Measurements from ENCODE around the gene HDAC4.
A peak's percentile ranks its signal among the peaks of the same experiment; 100 is the strongest.

The HDAC4 gene

DNA sequence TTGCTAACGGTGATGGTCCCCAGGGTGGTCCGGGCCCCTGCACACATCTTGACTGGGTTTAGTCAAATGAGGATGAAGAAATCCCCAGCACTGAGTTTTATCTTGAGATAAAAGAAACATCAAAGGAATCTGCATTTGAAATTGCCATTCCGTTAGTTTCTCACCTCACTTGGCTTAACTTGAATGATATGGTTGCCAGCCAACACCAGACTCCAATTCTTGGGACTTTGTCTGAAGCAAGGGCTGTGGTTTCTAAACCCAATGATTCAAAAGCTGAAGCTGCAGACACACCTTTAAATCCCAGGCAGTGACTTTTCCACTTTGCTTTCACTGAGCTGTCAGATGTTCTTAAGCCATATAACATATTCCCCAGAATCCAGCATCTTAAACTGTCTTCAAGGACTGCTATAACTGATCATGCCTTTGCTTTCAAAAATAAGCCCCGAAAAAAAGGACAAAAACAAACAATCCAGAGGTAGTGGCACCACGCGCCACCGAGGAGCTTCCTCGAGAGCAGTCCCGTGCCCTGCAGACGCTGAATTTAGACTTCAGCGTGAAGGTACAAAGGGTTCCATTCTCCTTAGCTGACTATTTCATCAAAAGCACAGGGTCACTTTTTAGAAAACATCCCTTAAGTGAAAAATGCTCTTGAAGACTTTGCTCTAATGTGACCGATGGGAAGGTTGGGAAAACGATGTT lies 189.3 kb downstream of the HDAC4 start:
- DNase-seq: no peak

DNA sequence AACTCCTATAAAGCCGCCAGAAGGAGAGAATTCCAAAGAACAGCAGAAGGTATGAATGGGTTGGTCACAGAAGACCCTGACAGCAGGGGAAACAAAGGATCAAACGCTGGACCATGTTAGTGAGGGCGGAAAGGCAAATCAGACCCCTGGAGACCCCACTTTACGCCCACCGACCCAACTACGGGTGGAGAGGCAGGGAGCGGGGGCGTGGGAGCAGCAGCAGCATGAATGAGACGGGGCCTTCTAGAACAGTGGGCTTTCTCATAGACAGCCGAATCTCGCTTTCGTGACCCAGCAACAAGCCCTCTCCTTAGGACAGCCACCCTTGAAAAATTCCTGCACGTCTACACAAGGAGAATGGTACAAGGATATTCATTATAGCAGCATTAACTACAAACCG lies 191.0 kb downstream of the HDAC4 start:
- no peak for DNase-seq

DNA sequence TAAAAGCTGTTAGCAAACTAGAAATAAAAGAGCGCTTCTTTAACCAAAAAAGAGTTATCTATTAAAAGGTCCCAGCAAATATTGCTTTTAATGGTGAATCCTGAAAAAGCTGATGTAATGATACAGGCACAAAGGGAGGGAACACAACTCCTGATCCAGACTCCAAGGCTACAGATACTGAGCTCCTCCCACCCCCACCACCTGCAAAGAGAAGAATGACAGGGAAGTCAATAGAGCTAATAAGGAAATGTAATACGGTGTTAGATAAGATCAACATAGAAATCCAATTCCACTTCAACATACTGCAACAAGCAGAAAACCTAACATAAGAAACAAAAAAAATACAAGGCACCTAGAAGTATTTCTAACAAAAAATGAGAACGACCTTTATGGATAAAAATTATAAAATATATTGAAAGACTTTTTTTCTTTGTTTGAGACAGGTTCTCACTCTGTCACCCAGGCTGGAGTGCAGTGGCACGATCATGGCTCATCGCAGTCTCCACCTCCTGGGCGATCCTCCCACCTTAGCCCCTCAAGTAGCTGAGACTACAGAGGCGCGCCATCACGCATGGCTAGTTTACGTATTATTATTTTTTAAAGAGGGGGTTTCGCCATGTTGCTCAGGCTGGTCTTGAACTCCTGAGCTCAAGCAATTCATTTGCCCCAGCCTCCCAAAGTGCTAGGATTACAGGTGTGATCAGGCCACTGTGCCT lies 192.2 kb downstream of the HDAC4 start:
- DNase-seq: no peak

DNA sequence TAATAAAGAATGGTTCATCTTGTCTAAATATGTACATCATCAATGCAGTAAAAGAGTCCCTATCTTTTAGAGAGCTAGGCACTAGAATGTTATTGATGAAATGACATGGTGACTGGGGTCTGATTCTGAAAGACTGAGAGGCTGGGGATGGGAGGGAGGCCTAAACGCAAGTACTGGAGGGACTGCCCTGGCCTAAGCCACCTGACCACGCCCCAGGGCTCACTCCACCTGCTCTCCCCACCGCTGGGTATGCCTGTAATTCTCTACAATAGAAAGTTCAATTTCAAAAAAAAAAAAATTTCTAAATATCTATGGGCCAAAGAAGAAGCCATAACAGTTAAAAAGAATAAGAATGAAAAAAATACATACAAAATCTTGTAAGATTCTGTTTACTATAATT lies 194.0 kb downstream of the HDAC4 start:
- DNase-seq: no peak

DNA sequence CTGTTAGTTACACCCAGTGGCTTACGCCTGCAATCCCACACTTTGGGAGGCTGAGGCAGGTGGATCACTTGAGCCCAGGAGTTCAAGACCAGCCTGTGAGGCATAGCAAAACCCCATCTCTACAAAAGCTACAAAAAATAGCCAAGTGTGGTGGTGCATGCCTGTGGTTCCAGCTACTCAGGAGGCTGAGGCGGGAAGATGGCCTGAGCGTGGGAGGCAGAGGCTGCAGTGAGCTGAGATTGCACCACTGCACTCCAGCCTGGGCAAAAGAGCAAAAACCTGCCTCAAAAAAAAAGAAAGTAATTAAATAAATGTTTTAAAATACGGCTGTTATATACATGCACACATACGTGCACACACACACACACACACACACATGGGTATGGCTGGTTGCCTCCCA lies 194.8 kb downstream of the HDAC4 start:
- DNase-seq: no peak

DNA sequence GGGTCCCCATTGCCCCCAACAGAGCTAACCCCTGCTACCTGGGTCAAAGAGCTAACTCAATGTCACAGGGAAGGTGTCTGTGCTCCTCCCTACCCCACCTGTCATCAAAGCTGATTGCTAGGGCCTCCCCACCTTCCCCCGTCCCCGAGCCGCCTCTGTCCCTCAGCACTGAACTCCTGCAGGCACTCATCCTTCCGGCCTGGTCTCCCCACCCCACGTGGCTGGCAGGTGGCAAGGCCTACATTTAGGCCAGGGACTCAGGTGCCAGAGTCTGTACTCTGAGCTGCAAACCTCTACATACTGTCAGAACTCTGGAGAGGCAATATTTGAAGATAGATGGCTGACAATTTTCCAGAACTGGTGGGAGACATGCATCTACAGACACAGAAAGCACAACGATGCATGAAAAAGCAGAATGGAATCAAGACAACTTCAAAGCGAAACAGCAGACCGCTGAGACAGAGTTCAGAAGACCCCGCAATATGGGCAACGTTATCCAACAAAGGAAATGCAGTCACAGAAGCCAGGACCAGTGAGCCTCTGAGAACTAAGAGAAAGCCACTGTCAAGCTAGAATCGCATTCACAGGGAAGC lies 195.8 kb downstream of the HDAC4 start:
- DNase-seq: no peak

DNA sequence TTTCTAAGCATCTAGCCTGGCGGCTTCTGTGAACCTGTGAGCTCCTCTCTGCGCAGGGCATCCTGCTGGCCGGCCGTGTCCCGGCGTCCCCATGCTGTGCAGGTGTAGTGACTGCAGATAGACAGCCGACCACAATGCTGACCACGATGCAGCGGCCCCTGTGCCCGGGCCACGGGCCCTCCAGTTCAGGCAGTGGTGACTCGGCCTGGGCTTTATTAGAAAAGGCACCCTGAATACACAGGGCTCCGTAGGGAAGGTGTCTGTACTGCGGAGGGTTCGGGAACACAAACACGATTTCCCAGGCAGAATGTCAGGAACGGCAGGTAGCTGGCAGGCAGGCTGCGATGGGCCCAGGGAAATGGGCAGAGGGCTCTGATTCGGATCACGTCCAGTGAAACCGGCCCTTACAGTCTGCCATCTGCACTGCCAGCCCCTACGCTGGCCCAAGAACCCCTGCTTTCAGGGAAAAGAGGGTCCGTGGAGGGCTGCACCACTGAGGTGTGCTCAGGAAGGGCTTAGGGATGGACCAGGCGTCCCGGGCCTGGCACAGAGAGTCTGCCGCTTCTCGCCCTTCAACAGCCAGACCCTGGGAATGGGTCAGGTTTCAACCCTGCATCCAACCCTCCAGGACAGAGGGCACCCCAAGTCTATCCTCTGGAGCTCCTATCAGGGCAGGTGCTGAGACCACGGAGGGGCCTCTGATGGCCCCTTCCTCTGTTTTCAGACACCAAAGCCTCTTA lies 196.5 kb downstream of the HDAC4 start:
- DNase-seq: no peak

DNA sequence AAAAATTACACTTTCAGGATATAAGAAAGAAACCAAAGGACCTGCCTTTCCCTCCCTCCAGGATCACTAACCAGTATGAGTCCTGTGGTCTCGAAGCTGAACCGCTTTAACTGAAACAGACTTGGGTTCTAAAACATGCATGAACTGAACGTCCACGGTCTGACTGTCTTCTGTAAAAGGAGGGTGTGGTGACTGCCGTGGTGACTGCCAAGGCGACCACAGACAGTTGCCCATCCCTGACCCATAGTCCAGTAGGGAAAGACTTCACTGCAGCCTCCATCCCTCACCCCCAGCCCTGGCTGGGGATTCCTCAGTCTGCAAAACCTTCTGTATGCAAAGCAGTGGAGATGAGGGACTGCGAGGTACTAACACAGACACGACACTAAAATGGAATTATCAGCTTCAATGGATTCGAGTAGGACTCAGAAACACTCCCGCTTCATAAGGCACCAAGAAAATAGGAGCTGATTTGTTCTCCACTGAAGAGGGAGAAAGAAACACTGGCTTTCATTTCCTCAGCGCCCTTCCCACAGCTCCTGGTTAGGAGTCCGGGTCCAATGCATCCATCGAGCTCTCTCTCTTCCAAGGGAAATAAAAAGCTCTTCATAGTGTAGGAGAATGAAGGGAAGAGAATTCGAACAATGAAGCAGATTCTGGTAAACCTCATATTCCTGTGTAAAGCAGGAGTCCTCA lies 197.2 kb downstream of the HDAC4 start:
- DNase-seq: no peak

DNA sequence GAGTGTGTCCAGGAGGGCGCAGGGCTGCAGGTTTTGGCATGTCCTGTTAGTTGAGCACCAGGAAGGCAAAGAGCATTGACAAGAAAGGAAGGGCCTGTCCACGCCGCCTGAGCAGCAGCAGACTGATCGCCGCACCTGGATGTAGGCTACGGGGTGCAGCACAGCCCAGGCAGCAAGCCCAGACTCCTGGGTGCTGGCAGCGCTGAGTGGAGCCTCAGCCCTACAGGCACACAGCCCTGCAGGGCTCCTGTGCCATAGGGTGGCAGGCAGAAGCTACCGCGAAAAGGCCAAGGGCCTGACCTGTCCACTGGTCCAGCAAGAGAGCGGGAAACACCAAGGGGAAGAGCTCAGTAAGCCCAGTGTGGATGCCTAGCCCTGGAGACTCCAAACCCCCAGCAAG lies 198.0 kb downstream of the HDAC4 start:
- DNase-seq: no peak

DNA sequence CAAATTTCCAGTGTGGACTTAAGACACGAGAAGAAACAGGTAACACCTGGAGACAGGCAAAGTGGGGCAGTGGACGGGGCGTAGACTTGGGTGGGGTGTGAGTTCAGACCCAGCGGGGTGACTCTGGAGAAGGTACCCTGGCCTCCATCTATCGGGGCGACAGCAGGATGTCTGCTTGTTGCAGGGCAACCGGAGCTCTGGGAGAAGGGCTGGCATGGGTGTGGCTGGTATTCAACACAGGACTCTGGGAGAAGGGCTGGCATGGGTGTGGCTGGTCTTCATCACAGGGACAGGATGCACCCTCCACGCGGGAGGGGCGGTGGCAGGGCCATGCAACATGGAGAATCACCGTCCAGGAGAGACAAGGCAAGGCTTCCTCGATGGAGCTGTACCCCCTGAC lies 198.5 kb downstream of the HDAC4 start:
- DNase-seq: no peak

DNA sequence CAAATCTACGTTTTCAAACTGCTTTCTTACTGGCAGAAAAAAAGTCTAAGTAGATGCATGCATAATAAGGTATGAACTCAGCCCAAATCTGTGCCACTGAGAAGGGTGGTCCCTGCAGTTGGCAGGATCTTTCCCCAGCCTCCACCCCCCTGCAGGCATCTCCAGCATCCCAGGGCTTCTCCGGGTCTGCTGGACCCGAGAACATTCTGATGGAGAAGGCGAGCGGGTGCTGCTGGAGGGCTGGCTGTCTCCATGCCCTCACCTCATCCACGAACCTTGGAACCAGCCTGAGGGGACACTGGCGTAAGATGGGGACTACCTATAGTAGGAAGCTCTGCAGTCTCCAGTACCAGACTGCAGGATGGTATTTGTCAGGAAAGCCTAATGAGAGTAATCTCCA lies 198.9 kb downstream of the HDAC4 start:
- DNase-seq: no peak

DNA sequence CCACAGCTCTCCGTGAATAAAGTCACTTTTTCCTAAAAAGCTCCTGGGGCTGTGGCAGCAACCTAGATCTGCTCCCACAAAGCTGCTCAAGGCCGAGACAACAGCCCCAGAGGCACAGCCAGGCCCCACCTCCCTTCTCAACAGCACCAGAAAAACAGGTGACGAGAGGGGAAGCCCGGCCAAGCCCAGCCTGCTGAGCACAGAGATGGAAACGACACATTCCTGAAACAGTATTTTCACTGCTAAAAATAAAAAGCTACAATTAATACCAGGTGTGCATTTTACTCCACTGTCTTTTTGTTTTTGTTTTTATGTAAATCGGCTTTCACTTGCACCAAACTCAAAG lies 199.3 kb downstream of the HDAC4 start:
- peak; percentile 43 for DNase-seq

DNA sequence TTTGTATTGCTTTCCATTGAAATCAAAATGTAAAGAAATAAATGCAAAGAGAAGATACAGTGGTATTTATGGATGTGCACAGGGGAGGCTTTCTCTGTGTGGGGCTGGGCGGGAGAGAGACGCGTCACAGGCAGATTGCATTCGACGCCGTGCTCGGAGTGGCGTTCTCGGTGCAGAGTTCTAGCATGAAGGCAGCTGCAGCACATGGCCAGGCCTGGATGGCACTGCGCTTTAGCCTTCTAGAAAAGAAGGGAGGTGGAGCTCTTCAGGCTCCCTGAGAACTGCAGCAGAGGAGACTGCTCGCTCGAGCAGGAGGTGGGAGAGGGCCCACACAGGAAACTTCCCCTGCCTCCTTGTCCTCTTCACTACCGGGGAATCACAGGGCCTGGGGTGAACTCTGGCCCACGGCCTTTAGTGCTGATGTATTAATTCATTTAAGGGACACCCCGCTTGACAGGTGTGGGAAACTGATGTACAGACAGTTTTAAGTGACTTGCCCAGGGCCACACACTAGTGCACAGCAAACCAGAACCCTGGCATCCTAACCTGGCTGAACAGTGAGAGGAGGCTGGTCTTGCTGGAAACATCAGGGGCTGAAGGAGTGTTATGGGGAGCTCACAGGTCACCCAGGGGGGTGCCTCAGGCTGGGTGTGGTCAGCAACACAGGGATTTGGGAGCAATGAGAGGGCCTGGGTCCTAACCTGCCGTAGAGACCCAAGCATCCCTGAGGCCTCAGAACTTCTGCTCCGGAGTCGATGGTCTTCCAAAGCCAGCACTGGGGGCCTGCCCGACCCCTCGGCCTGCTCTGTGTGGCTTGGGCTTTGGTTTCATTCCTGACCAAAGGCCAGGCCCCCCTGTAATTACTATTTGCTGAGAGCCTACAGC lies 199.9 kb downstream of the HDAC4 start:
- no peak for DNase-seq

DNA sequence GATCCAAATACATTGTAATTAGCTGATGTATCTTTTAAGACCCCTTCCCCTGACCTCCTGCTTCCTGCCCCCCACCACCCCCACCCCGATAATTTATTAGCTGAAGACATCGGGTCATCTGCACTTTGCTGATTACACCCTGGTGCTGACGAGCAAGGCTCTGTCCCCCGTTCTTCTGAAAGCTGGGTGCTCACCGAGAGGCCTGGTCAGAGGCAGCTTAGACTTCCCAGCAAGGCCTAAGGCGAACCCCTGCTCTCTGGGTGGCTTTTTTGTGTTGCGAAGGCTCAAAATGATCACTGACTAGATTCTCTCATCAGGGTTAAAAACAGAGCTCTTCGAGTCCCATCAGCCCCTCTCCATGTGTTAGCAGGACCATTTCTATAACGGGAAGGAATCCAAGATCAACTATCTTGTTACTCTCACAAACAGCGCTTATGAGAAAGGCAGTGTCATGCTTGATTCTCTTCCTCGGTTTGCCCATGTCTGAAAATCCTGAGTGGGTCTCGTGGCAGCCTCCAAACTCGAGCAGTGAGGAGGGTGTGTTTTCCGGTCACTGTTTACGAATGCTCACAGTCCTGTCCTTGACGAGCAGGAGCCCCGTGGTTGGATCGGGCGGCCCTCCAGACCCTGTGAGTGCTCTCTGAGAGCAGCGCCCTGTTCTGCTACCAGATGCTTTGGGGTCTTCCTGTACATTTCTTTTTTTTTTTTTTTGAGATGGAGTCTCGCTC lies 201.6 kb downstream of the HDAC4 start:
- DNase-seq: no peak

DNA sequence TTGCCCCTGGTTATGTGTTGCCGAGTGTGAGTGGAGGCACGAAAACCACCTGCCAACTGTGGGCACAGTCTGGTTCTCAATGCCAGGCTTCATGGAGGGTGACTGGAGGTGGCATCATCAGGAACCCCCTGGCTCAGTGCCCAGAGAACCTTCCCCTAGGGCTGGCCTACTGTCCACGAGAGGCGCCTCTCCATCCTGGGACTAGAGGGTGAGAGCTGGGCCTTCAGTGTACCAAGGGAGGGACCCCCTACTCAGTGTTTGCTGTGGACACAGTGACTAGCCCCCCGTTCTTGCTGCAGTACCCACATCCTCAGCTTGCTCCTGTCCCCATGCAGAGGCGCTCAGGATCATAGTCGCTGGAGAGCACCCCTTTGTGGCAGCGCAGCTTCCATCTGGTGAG lies 202.6 kb downstream of the HDAC4 start:
- no peak for DNase-seq

DNA sequence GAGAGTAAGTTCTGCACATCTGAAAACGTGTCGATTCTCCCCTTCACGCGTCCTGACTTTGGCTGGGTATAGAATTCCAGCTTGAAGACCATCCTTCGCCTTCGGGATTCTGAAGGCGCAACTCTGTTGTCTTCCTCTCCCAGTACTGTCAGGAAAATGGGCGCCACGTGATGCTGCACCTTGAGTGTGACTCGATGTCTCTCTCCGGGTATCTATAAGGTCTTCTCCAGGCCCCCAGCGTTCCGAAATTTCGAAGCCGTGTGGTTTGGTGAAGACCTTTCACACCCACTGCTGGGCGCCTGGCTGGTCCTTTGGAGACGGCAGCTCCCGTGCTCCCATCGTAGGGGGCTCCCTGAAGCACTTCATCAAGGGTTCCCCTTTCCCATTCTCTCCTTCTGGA lies 203.7 kb downstream of the HDAC4 start:
- no peak for DNase-seq

DNA sequence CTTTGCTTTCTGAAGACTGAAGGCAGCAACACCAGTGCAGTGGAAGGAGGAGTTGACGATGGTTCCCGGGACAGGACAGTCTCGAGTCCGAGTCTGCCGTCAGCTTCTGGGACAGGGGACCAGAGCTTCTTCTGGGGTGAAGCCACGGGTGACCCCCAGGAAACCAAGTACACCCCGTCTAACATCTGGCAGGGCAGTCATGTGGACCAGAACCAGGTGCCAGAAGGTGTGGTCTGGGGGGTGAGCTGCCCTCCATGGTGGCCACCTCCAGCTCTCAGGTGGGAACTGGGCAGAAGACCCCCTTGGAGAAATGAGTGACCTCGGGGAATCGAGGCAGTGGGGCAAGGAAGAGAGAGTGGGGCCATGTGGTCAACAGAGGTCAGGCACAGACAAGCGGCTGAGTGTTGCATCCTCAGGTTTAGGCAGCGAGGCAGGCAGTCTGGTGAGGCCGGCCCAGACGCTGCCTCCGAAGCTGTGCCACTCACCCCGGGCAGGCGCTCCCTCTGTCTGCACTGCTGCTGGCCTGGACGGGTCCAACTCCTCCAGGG lies 204.3 kb downstream of the HDAC4 start:
- DNase-seq: no peak

DNA sequence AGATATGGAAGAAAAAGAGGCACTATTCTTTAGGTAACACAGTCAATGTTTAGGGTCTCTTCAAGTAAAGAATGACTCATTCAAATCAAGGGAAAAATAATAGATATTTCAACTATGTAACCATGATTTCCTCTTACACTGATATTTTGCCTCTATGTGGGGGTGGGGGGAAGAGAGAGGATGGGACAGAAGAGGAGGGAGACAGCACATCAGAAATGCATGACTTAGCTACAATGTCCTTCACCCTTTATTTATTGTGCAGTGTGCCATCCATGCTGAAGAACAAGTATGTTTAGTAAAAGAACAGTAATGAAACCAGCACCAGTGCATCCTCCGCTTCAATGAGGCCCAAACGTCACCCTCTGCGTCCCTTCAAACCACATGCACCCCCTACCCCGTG lies 204.8 kb downstream of the HDAC4 start:
- DNase-seq: no peak

DNA sequence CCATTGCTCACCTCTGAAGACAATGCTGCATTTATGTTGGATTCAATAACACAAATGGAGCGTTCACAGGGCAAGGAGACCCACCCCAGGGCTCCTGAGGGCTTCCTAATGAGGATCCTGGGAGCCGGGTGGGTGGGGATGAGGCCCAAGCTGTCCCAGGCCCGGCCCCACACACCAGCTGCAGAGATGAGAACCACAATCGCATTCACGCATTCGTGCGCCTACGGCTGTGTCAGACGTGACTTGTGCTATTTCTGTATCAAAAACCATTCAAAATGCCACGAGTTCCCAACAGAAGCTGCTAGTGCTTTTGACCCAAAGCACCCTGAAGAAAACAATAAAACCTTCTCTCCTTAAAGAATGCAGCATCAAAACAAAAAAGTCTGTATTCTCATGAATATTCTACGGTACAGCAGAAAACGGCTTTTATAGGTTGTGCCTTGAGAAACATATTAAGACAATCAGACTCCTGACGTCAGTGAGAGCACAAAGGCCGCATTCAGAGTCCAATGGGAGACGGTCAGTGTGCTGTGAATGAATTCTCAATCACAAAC lies 205.4 kb downstream of the HDAC4 start:
- no peak for DNase-seq

DNA sequence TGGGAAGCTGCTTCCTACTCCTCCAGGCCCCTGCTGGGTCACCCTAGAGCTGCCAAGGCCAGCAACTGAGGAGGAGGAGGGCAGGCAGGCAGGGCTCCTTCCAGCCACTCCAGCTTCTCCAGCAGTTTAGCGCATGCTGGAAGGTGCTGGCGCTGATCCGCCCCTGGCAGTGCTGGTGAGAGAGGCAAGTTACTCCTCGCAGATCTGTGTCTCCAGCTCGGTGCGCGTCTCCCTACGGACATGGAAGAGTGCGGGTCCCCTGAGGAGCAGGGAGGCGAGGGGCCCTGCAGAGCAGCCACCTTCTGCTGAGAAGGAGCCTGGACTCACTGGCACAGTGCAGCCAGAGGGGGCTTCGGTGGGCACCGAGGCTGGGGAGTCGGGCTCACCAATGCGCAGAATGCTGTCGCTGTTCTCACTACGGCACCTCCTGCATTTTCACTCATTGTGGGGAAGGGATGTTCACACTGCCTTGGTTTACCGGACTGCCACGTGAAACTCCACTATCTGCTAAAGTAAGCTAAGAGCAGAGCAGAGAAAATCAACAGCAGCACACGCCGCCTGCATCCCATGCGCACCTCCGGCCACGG lies 206.0 kb downstream of the HDAC4 start:
- DNase-seq: no peak

Measured in RPMI8226 (cell line).